Hematopoietic multipotent progenitor cell treated with erythropoietin and hydrocortisone succinate and interleukin-3 and kit ligand, for 15 days (in vitro differentiated cells): Measurements from ENCODE around the gene IL16.

Source experiments
- DNase-seq: peaks from one replicate; pipeline ENCODE4 v3.0.0-alpha.2; 2015; ENCODE audit warnings: low spot score

IL16 gene

DNA sequence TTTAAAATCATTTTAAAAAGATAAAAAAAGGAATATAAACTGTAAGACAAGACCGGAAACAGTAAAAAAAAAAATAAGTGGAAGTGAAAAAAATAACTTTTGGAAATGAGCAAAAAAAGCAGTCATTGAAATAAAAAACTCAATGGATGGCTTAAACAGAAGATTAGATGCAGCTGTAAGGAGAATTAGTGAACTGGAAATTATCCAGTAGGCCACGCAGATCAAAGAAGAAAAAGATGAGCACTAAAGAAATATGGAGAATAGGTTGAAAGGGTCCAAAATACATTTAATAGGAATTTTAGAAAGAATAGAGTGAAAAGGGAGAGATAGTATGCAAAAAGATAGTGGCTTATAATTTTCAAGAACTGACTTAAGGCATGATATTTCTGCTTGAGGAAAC lies 80.3 kb downstream of the IL16 start:
- no peak for DNase-seq

GRCh38 chr15:81277851-81278250 lies 81.2 kb downstream of the IL16 start:
- DNase-seq = no peak

GRCh38 chr15:81278306-81279029 lies 81.8 kb downstream of the IL16 start:
- no peak for DNase-seq

- no peak for DNase-seq
Observed at GRCh38 chr15:81279621-81280485, 83.2 kb downstream of the IL16 start.

- no peak for DNase-seq
Observed at GRCh38 chr15:81280696-81281455, 84.2 kb downstream of the IL16 start.

DNA sequence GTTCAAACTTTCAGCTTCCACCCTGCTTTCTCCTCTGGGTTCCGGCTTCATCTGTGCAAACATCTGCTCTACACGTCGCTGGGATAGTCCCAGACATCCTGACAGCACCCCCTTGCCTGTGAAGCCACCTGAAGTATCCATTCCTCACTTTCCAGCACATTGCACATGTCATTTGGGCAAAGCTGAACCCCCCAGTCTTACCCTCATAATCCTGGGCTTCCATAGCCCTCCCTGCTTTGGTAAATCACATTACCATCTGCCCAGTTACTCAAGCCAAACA lies 84.7 kb downstream of the IL16 start:
- no peak for DNase-seq

DNA sequence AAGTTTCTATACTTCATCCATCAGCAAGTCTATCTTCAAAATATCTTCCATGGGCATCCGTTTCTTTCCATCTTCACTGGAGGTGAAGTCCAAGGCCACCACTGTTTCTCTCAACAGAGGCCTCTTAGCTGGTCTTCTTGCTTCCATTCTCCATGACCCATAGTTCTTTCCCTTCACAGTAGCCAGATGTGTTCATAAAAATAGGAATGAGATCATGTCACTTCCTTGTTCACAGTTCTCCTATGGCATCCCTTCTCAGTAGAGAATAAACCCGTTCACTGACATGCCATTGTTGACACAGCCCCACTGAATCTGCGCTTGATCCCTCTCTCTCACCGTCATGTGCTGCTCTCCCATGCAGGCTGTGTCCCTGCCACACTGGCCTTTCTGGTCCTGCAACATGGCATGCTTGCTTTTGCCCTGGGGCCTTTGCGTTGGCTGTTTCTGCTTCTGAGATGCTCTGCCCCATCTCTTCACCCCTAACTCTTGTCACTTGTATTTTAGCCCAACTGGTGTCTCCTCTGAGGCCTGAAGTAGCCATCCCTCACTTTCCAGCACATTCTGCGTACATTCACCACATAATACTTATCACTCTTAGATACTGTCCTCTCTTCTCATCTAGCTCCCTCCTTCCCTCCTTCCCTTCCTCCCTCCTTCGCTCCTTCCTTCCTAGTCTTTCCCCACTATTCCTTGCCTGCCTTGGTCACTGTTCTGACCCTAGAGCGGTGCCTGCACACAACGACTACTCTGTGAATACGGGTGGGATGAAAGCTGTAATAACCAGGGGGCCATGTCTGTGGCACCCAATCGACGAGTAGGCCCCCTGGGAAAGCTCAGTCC lies 85.3 kb downstream of the IL16 start:
- DNase-seq = no peak

GRCh38 chr15:81282606-81282895 lies 85.9 kb downstream of the IL16 start:
- DNase-seq = no peak

GRCh38 chr15:81282911-81283310 lies 86.2 kb downstream of the IL16 start:
- no peak for DNase-seq

GRCh38 chr15:81284256-81285031 lies 87.8 kb downstream of the IL16 start:
- DNase-seq = no peak

DNA sequence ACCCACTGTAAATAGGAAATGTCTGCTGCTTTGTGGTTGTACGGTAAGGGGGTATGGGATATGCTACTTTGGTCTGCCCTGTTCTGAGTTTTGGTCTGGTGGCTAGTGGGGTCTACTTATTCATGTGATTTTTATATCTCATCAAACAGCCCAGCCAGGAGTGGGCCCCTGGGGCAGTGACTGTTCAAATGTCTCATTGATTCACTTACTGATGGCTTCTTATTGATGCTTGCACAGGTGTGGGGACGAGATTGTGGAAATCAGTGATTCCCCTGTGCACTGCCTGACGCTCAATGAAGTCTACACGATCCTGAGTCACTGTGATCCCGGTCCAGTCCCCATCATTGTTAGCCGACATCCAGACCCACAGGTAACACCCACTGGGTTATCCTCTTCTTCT lies 88.8 kb downstream of the IL16 start:
- no peak for DNase-seq

- no peak for DNase-seq
Observed at GRCh38 chr15:81286621-81287121, 90.0 kb downstream of the IL16 start.

GRCh38 chr15:81288040-81288439 lies 91.4 kb downstream of the IL16 start:
- DNase-seq = no peak

GRCh38 chr15:81288616-81289015 lies 91.9 kb downstream of the IL16 start:
- no peak for DNase-seq

DNA sequence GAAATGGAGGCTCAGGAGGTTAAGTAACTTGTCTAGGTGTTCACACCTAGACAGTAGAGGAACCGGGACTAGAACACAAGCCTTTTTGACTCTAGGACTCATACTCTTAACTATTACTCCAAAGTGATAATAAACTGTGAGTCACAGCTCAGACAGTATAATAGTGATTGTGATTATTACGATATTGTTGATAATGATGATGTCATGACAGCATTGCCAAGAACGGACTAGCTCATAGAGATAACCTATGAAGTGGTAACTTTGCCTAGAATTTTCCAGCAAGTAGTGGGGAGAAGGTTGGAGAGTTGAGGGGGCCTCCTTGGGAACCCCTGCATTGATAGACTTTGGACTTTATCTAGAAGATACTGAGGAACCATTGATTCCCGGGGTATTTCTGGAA lies 93.2 kb downstream of the IL16 start:
- no peak for DNase-seq

DNA sequence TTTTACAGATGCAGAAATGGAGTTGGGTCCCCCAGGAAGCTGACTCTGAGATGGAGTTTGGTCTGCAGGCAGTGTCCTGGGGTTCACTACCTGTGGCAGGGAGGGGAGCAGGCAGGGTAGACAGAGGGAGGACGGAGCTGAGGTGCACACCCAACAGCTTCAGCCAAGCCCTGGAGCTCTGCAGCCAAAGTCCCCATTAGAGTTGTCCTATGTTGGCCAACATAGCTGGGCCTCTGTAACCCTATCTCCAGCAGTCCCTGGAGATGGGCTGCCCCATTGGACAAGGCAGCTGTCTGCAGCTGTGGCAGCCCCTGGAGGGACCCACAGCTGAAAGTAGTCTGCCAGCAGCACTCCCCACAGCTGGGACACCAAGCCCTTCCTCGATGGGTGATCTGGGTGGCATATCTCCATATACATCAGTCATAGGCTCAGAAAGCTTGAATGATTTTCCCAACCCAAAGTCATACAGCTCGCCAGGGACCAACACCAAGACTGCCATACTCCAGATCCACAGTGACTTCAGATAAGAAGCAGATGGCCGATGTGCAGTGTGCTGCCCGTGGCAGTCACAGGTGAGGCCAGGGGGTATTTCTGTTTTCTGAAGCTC lies 95.3 kb downstream of the IL16 start:
- DNase-seq = no peak

GRCh38 chr15:81292523-81293001 lies 95.9 kb downstream of the IL16 start:
- no peak for DNase-seq

DNA sequence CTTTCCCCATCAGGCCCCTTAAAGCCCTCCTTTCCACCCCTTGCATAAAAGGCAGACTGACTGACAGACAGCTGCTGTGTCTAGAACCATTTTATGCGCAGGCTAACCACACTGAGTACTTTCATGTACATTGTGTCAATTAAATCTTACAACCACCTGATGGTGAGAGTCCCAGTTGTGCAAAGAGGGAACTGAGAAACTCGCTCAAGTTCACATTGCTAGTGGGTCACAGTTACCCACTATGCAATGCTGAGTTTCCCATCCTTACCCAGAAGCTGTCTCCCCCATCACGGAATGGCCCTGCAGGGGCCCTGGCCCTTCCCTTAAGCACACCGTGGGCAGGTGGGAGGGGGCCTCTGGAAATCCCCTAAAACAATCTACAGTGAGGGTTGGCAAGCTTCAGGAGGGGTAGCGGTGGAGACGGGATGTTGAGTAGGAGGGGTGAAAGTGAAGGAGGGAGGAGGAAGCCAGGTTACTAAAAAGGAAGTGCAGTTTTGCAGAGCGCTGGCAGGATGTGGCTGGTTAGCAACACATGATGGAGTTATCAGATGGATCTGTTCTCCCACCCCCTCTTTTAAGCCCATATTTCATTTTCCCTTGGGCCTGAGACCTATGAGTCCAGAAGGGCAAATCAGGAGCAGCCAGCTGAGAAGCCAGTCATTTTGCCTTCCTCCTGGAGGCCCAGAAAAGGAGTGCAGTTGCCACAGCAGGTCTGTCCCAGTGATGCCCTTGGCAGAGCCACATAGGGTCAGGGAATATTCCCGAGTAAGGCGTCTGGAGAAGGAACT lies 97.2 kb downstream of the IL16 start:
- no peak for DNase-seq

- DNase-seq = no peak
Observed at GRCh38 chr15:81294516-81294880, 97.8 kb downstream of the IL16 start.
